Natural killer cell (primary cell): ENCODE measurements around the gene SAE1. TPM values are rescaled to one million over a fixed set of nuclear protein-coding genes. Genes with fewer than 3 reads are reported as not detected.
A peak's percentile ranks its signal among the peaks of the same experiment; 100 is the strongest.

Source experiments
- ATAC-seq, 3 donors: fragments of 150-1000 bp in 2 of 3; fragments of 200-7000 bp in 1 of 3; cut with Tn5 transposase; 1 replicate in 1 of 3; 2 replicates in 2 of 3; pipeline ENCODE4 v1.10.0; 2021; ENCODE audit warnings: mild to moderate bottlenecking in 2 of 3, moderate library complexity in 2 of 3
- DNase-seq, 2 donors: peaks; one replicate each; pipeline versions ENCODE4 v3.0.0 to v3.0.0-alpha.2; 2013 to 2021; ENCODE audit warnings: mixed read lengths in 1 of 2
- H3K27ac ChIP-seq: one replicate; pipeline ENCODE4 v1.5.1; 2013; ENCODE audit warnings: mild to moderate bottlenecking, low read length
- H3K27me3 ChIP-seq: one replicate; pipeline ENCODE4 v1.6.1; 2013; ENCODE audit warnings: low read length; ENCODE audit not compliant: control insufficient read depth, insufficient read depth
- H3K36me3 ChIP-seq: one replicate; pipeline ENCODE4 v1.6.1; 2013; ENCODE audit warnings: low read length; ENCODE audit not compliant: control insufficient read depth, insufficient read depth
- H3K4me1 ChIP-seq: one replicate; pipeline ENCODE4 v1.6.1; 2013; ENCODE audit warnings: low read length; ENCODE audit not compliant: control insufficient read depth, insufficient read depth
- H3K4me3 ChIP-seq: one replicate; pipeline ENCODE4 v1.5.1; 2013; ENCODE audit warnings: low read length
- H3K9me3 ChIP-seq: one replicate; pipeline ENCODE4 v1.6.1; 2013; ENCODE audit warnings: low read length; ENCODE audit not compliant: control insufficient read depth, insufficient read depth
- H3K27ac Mint-ChIP-seq, 2 donors: one replicate each; pipeline ENCODE4 v1.8.0; 2022; ENCODE audit warnings: mild to moderate bottlenecking in 2 of 2, mixed read lengths in 2 of 2, moderate library complexity in 1 of 2
- H3K27me3 Mint-ChIP-seq, 2 donors: one replicate each; pipeline ENCODE4 v1.8.0; 2022; ENCODE audit warnings: low read depth in 2 of 2, mixed read lengths in 2 of 2
- H3K36me3 Mint-ChIP-seq: one replicate; pipeline ENCODE4 v1.8.0; 2022; ENCODE audit warnings: mixed read lengths
- H3K4me1 Mint-ChIP-seq, 2 donors: one replicate each; pipeline ENCODE4 v1.8.0; 2022; ENCODE audit warnings: mixed read lengths in 2 of 2
- H3K4me3 Mint-ChIP-seq: one replicate; pipeline ENCODE4 v1.8.0; 2022; ENCODE audit warnings: mild to moderate bottlenecking, moderate library complexity, mixed read lengths
- H3K9me3 Mint-ChIP-seq, 2 donors: one replicate each; pipeline ENCODE4 v1.8.0; 2022; ENCODE audit warnings: mixed read lengths in 2 of 2
- WGBS: methylation state at CpG from one replicate; pipeline ENCODE4 v1.1.7; 2013; ENCODE audit warnings: missing lambda C conversion rate; ENCODE audit not compliant: insufficient coverage; 5-methylcytosine and 5-hydroxymethylcytosine counted together
- intact Hi-C: fragments of 100-400 bp; cut with micrococcal nuclease; formaldehyde crosslinking; loops from one replicate; pipeline ENCODE4 v1.14.2; 2022
- total RNA-seq, 4 donors: library from RNA; stranded (reverse); fragments of 120-200 nt in 1 of 4; gene quantifications; one replicate each; pipeline versions ENCODE4 v1.2.3 to v1.2.4, GENCODE V29; 2013 to 2022
- TF ChIP-seq, protein P1 (sequence below): fragments of 200-600 bp; IDR thresholded peaks from one replicate; pipeline ENCODE4 v1.8.0; 2022; ENCODE audit warnings: antibody characterized with exemption

The SAE1 gene
- total RNA-seq, 3 donors from 2014 or later (not counting 1 experiment from before 2014, with no cell fraction given), result 42.5 to 49.3 (median 46.0) TPM

DNA sequence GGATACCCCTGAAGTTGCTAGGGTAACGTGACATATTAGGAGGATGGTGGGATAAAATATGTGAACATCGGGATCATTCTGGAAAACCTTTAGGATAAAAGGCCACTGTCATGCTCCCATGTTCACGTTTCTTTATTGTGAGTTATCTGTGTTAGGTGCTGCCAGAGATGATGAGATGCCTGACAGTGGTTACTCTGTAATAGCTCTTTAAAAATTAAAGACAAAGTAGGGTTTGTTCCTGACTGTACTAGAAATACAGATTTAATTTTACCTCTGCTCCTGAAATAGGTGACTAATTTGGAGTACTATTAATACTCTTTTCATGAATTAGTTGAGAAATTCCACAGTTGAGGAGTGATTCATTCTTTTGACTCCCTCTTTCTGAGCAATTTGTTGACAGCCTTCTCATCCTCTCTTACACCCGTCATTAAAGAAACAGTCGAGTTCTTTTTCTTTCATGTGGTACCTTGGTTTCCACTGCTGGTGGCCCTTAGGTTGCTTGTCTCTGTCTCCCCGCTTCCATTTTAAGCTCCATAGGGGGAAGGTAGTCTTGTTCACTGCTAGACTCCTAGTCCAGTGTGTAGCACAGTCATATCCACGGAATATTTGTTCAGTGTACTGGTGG is 28.4 kb downstream of the SAE1 start:
- Histone ChIP-seq H3K4me1 (peaks cover 51% of the 10 kb centered on the region), H3K27me3 (no peaks in the 10 kb centered on the region), H3K27ac (peak overlapping the region; percentile 68), H3K4me3 (no peak overlapping the region), H3K36me3 (peaks cover 14% of the 10 kb centered on the region), H3K9me3 (no peaks in the 10 kb centered on the region)
- ATAC-seq (peak in 2 of 3 donors; percentile 36 to 49), DNase-seq (peak in 1 of 2 donors; percentile 80)
- Mint-ChIP-seq H3K4me1 (peaks cover 34 to 47% of the 10 kb centered on the region in 2 donors), H3K36me3 (no peaks in the 10 kb centered on the region), H3K27ac (peak overlapping the region; percentile 89 to 93), H3K27me3 (no peaks in the 10 kb centered on the region), H3K9me3 (no peaks in the 10 kb centered on the region), H3K4me3 (peak overlapping the region; percentile 76)
- 60% methylated on average over 7 of the region's 7 CpGs for WGBS
- TF ChIP-seq, protein P1, sequence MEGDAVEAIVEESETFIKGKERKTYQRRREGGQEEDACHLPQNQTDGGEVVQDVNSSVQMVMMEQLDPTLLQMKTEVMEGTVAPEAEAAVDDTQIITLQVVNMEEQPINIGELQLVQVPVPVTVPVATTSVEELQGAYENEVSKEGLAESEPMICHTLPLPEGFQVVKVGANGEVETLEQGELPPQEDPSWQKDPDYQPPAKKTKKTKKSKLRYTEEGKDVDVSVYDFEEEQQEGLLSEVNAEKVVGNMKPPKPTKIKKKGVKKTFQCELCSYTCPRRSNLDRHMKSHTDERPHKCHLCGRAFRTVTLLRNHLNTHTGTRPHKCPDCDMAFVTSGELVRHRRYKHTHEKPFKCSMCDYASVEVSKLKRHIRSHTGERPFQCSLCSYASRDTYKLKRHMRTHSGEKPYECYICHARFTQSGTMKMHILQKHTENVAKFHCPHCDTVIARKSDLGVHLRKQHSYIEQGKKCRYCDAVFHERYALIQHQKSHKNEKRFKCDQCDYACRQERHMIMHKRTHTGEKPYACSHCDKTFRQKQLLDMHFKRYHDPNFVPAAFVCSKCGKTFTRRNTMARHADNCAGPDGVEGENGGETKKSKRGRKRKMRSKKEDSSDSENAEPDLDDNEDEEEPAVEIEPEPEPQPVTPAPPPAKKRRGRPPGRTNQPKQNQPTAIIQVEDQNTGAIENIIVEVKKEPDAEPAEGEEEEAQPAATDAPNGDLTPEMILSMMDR, result no peak
- intact Hi-C loops, result loop anchor here (5.0 kb wide), 2 partner anchors 33 to 68 kb away; no protein-coding TSS in a partner anchor

DNA sequence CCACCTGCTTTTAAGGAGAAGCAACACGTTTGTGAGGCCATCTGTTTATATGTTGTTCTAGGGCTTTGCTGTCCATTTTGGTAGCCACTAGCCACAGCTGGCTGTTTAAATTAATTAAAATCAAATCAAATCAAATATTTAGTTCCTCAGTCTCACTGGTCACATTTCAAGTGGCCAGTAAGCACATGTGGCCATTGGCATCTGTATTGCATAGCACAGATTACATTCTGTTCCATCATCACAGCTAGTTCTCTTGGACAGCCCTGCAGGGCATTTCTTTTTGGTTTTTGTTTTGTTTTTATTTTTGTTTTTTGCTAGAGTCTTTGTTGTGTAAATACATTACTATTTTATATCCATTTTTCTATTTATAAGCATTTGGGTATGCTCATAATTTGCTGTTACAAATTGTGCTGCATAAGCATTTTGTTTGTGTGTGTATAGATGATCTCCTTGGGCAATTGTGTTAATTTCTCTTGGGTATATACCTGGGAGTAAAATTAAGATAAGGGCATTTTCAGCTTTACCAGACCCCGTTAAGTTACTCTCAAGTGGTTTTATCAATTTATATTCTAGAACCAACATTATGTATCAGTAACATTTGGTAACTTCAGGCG is 31.3 kb downstream of the SAE1 start:
- TF ChIP-seq, protein P1, result no peak
- no peaks in the 10 kb centered on the region for H3K36me3 Mint-ChIP-seq
- H3K36me3 ChIP-seq, result peaks cover 6% of the 10 kb centered on the region
- H3K27me3 Mint-ChIP-seq, result no peaks in the 10 kb centered on the region
- ATAC-seq (no peak), DNase-seq (no peak)
- H3K4me1 Mint-ChIP-seq, result peaks cover 21 to 34% of the 10 kb centered on the region in 2 donors
- H3K9me3 ChIP-seq, result no peaks in the 10 kb centered on the region
- no peak overlapping the region for H3K27ac ChIP-seq
- H3K4me1 ChIP-seq, result peaks cover 29% of the 10 kb centered on the region
- peak overlapping the region in 1 of 2 donors; percentile 9 for H3K27ac Mint-ChIP-seq
- intact Hi-C loops, result no loop called here
- H3K27me3 ChIP-seq, result no peaks in the 10 kb centered on the region
- no peak overlapping the region for H3K4me3 Mint-ChIP-seq
- no peak overlapping the region for H3K4me3 ChIP-seq
- no peaks in the 10 kb centered on the region for H3K9me3 Mint-ChIP-seq
- 88% methylated on average over 1 of the region's 3 CpGs for WGBS

DNA sequence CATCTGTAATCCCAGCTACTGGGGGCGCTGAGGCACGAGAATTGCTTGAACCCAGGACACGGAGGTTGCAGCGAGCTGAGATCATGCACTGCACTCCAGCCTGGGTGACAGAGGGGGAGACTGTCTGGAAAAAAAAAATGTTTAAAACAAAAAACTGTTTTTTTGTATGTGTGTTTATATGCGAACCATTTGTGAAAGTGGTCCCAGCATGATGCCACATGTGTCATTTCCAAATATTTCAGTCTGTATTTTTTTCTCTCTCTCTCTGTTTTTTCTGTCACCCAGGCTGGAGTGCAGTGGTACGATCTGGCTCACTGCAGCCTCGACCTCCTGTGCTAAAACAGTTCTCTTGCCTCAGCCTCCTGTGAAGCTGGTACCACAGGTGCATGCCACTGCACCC is 37.4 kb downstream of the SAE1 start:
- no peaks in the 10 kb centered on the region for H3K4me1 Mint-ChIP-seq
- H3K9me3 ChIP-seq, result no peaks in the 10 kb centered on the region
- H3K36me3 Mint-ChIP-seq, result no peaks in the 10 kb centered on the region
- no peak for ATAC-seq
- no peak overlapping the region for H3K4me3 ChIP-seq
- H3K4me3 Mint-ChIP-seq, result no peak overlapping the region
- no peak overlapping the region for H3K27ac ChIP-seq
- intact Hi-C loops, result no loop called here
- 97% methylated on average over 7 of the region's 7 CpGs for WGBS
- no peak overlapping the region for H3K27ac Mint-ChIP-seq
- H3K27me3 Mint-ChIP-seq, result no peaks in the 10 kb centered on the region
- TF ChIP-seq, protein P1, result no peak
- H3K9me3 Mint-ChIP-seq, result no peaks in the 10 kb centered on the region
- DNase-seq, result no peak
- no peaks in the 10 kb centered on the region for H3K27me3 ChIP-seq
- peaks cover 24% of the 10 kb centered on the region for H3K36me3 ChIP-seq
- H3K4me1 ChIP-seq, result peaks cover 15% of the 10 kb centered on the region
